GM12892 (cell line): ENCODE results near the gene TENM4.
"Not testable (repeated sequence)": the region's sequence is repeated elsewhere in the genome, so short reads cannot be mapped to it uniquely, and the experiment has no call there.

Experiments used
- DNase-seq: peaks from one replicate; pipeline ENCODE4 v3.0.0; 2011; ENCODE audit not compliant: insufficient read length
- FAIRE-seq: peaks from 2 replicates; lab custom pipeline; 2011; peaks lifted over from hg19 to GRCh38; lab: Jason Lieb, UNC
- POLR2A ChIP-seq: IDR thresholded peaks from 2 replicates; pipeline ENCODE4 v1.6.1; 2011; ENCODE audit warnings: low read depth, low read length, control low read depth
- POLR2AphosphoS5 ChIP-seq: IDR thresholded peaks from 2 replicates; pipeline ENCODE4 v1.6.1; 2011; ENCODE audit warnings: low read depth, low read length, control low read depth
- TAF1 ChIP-seq: IDR thresholded peaks from 2 replicates; pipeline ENCODE4 v1.6.1; 2011; ENCODE audit warnings: low read depth, mild to moderate bottlenecking, control low read depth, low read length, borderline replicate concordance

The TENM4 gene

GRCh38 chr11:79006854-79007253 lies 434.0 kb downstream of the TENM4 start:
- DNase-seq: no peak
- FAIRE-seq: no peak
- TF ChIP-seq POLR2AphosphoS5: no peak
- no peak for TF ChIP-seq POLR2A
- no peak for TF ChIP-seq TAF1

- DNase-seq (no peak), FAIRE-seq (no peak)
- TF ChIP-seq POLR2A: no peak
- no peak for TF ChIP-seq TAF1
- no peak for TF ChIP-seq POLR2AphosphoS5
These were observed 444.8 kb downstream of the TENM4 start for GRCh38 chr11:78996007-78996406.

- FAIRE-seq (no peak), DNase-seq (no peak)
- no peak for TF ChIP-seq POLR2AphosphoS5
- no peak for TF ChIP-seq POLR2A
- TF ChIP-seq TAF1: no peak
These were observed 445.7 kb downstream of the TENM4 start for GRCh38 chr11:78995171-78995570.

- DNase-seq: no peak
- TF ChIP-seq POLR2AphosphoS5 (no peak), TAF1 (no peak), POLR2A (no peak)
- FAIRE-seq: no peak
These were observed 446.9 kb downstream of the TENM4 start for GRCh38 chr11:78993802-78994430.

- FAIRE-seq (no peak), DNase-seq (no peak)
- no peak for TF ChIP-seq POLR2A
- no peak for TF ChIP-seq TAF1
These were observed 449.1 kb downstream of the TENM4 start for GRCh38 chr11:78991681-78992080.

- TF ChIP-seq TAF1 (no peak), POLR2A (no peak), POLR2AphosphoS5 (no peak)
- FAIRE-seq: no peak
- DNase-seq: no peak
These were observed 450.6 kb downstream of the TENM4 start for GRCh38 chr11:78990261-78990660.

- FAIRE-seq (no peak), DNase-seq (no peak)
- TF ChIP-seq POLR2AphosphoS5: no peak
- TF ChIP-seq POLR2A: no peak
- no peak for TF ChIP-seq TAF1
These were observed 453.1 kb downstream of the TENM4 start for GRCh38 chr11:78987748-78988147.

GRCh38 chr11:78986305-78986704 lies 454.5 kb downstream of the TENM4 start:
- no peak for FAIRE-seq

GRCh38 chr11:78985663-78986062 lies 455.2 kb downstream of the TENM4 start:
- no peak for DNase-seq
- FAIRE-seq: no peak
- TF ChIP-seq POLR2A: no peak
- no peak for TF ChIP-seq TAF1
- no peak for TF ChIP-seq POLR2AphosphoS5

More at GRCh38 chr11:78986305-78986704, 454.5 kb downstream of the TENM4 start:
- TF ChIP-seq POLR2AphosphoS5: no peak
- no peak for TF ChIP-seq TAF1
- TF ChIP-seq POLR2A: no peak
- DNase-seq: no peak

- FAIRE-seq (no peak), DNase-seq (no peak)
- TF ChIP-seq TAF1 (no peak), POLR2AphosphoS5 (no peak), POLR2A (no peak)
These were observed 458.4 kb downstream of the TENM4 start for GRCh38 chr11:78982473-78982872.

- FAIRE-seq: no peak
- TF ChIP-seq POLR2AphosphoS5 (no peak), POLR2A (no peak), TAF1 (no peak)
- DNase-seq: no peak
These were observed 459.7 kb downstream of the TENM4 start for GRCh38 chr11:78981153-78981552.

GRCh38 chr11:78978831-78979230 lies 462.0 kb downstream of the TENM4 start:
- no peak for FAIRE-seq
- TF ChIP-seq POLR2AphosphoS5 (no peak), POLR2A (no peak), TAF1 (no peak)
- DNase-seq: no peak

- not testable (repeated sequence) for FAIRE-seq, DNase-seq
These were observed 463.0 kb downstream of the TENM4 start for GRCh38 chr11:78977848-78978247.
